Amygdala (tissue), 56 donors: ENCODE results near the gene DECR2.
A peak's percentile ranks its signal among the peaks of the same experiment; 100 is the strongest.
"Not testable (repeated sequence)": the region's sequence is repeated elsewhere in the genome, so short reads cannot be mapped to it uniquely, and the experiment has no call there.

Experiments
- DNase-seq, 56 donors: peaks; one replicate each; lab custom pipeline; 2025; lab: John Stamatoyannopoulos, UW

DECR2 gene

DNA sequence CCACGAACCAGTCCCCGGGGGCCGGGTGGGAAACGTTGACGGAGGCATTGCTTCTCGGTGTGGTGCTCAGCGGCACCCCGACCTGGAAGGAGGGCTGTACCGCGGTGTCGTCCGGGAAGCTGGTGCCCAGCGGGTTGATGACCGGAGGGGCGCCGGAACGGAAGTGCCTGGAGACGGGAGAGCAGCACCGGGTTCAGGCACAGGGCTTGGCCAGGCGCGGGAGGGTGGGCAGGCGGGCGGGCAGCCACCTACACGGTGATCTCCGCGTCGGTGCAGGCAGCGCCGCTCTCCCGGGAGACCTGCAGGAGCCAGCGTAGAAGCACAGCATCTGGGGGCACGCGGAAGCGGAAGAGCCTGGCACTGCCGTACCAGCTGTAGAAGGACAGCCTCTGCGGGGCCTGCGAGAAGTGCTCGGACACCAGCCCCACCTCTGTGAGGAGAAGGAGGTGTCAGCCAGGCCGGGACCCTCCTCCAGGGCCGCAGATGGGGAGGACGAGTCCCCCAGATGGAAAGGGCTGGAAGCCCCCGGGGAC is 24.2 kb upstream of the DECR2 start:
- no peak for DNase-seq

DNA sequence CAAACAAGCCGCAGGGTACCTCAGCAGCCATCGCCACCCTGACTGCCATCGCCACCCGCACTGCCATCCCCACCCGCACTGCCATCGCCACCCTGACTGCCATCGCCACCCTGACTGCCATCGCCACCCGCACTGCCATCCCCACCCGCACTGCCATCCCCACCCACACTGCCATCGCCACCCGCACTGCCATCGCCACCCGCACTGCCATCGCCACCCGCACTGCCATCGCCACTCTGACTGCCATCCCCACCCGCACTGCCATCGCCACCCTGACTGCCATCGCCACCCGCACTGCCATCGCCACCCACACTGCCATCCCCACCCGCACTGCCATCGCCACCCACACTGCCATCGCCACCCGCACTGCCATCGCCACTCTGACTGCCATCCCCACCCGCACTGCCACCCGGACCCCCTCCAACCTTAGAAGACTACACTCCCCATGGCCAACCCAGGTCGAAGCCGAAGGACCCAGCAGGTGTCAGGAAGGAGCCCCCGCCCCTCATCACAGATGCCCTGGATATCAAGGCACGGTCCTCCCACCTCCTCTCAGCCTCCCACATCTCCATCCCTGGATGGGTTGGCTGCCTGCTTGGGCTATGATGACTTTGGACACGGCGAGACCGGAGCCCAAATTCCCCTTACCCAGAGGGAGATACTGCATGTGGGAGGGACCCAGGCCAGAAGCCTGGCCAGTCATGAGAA is 23.4 kb upstream of the DECR2 start:
- not testable (repeated sequence) for DNase-seq

GRCh38 chr16:378821-379182 is 22.9 kb upstream of the DECR2 start:
- no peak for DNase-seq

DNA sequence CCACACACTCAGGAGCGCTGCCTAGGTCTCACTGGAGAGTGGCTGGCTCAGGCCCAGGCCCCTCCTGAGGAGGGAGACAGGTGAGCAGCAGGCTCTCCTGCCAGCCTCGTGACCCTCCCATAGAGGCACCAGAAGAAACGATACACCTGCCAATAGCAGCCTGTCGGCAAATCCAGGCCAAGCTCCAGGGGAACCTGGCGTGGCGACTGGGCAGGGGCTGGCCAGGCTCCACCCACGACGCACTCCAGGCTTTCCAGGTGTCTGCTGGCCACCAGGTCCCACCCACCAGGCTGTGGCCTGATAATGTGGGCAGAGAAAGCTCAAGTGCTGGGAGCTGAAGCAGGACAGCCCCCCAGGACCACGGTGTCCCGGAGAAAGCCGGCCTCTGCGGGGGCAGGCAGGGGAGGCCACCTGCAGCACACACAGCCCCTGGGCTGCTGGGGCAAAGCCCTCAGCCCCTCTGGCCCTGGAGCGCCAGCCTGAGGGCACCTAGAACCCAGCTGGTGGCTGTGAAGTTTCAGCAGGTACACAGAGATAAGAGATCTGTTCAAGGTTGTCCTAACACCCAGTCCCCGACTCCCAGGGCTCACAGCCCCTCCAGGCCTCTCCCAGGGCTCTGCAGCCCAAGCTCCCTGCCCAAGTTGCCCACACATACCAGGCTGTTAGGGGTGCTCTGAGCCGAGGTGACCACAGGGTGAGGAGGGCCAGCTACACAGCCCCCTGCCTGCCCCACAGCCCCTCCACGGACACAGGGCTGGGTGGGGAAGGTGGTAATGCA is 22.3 kb upstream of the DECR2 start:
- DNase-seq: no peak

- no peak for DNase-seq
Measured at GRCh38 chr16:379961-380761, 21.5 kb upstream of the DECR2 start.

DNA sequence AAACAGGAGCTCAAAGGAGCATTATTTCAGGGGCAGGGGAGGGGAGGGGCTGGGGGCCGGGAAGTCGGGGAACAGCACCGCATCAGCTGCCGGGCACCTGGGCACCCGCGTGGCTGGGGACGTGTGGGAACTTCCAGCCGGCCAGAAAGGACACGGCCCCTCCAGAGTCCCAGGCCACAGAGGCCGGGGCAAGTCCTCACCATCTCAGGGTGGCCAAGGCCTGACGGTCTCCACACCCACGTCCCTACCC is 21.0 kb upstream of the DECR2 start:
- no peak for DNase-seq

DNA sequence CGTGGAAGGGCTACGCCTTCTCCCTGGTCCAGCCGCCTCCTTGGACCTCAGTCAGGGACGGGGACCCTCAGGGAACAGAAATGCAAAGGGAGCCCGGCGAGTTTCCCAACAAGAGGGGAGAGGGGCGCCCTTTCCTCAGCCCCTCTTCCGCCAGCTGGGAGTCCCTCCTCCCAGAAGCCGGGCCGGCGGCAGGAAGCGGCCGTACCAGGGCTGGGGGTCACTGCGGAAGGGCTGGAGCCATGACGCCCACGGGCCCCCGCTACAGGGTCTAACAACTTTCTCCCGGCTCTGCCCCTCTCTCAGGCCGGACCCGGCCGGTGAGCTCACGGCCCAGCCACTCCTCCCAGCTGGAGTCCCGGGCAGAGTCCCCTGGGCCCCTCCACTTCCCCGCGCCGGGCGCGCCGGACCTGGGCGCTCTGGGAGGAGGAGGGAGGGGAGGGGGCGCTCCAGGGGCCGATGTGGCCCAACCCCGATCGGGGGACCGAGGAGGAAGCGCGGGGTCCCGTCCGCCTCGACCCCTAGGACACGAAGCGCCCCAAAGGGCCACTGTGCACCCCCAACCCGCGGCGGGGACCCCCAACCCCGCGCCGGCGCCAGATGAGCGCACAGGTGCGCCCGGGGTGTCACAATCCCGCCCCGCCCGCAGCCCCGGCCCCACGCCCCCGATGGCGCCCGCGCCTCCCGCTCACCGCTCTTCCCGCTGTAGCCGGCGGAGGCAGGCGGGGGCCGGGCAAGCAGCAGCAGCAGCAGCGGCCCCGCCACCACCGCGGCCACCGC is 20.5 kb upstream of the DECR2 start:
- peak in 1 of 56 donors; percentile 52 for DNase-seq

DNA sequence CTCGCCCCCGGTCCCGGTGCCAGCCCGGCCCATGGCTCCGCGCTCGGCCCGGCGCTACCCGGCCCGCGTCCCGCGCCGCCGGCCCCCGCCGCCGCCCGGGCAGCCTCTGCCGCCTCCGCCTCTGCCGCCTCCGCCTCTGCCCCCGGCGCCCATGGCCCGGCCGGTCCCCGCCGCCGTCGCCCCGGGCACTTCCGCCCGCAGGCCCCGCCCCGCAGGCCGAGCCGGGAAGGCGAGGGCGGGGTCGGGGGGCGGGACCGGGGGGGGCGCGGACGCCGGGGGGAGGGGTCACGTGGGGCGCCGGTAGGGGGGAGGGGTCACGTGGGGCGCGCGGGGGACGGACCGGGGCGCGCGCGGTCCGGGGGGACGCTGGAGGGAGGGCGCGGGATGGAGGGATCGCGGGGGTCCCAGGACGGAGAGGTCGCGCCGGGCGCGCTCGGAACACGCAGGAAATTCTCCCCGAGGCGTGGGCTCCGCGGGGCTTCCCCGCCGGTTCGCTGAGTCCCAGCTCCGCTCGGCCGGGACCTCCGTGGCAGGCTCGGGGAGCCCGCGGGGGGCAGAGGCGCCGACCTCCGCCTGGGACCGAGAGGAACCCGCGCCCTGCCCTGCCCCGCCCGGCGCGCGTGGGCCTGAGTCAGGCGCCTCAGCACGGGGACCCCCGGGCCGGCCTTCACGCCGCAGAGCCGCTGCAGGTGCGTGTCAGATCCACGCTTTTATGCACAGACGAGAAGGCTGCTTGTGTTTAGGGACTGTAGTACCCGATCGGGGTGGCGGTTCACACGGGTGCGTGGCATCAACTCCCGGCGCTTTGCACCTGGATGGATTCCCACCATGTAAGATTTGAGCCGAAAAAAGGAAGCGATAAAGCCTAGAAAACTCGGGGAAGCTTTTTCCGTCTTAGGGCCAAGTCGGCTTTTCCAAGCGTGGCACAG is 19.6 kb upstream of the DECR2 start, which contains the start of gene PGAP6:
TSS of gene PGAP6 (minus strand) at position 190 of the 929 bp plus-strand sequence. CDS start at position 33, 157 bp downstream.
- DNase-seq: peak in 42 of 56 donors; percentile 22 to 82 (median 54)

- DNase-seq: no peak
Measured at GRCh38 chr16:383326-384051, 18.2 kb upstream of the DECR2 start.

DNA sequence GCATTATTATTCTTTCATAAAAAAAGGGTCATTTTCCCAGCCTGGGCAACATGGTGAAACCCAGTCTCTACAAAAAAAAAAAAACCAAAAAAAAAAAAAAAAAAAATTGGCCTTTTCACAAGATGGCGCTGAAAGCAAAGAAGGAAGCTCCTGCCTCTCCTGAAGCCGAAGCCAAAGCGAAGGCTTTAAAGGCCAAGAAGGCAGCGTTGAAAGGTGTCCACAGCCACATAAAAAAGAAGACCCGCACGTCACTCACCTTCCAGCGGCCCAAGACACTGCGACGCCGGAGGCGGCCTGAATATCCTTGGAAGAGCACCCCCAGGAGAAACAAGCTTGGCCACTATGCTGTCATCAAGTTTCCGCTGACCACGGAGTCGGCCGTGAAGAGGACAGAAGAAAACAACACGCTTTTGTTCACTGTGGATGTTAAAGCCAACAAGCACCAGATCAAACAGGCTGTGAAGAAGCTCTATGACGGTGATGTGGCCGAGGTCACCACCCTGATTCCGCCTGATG is 15.0 kb upstream of the DECR2 start:
- DNase-seq: peak in 25 of 56 donors; percentile 15 to 71 (median 36)

DNA sequence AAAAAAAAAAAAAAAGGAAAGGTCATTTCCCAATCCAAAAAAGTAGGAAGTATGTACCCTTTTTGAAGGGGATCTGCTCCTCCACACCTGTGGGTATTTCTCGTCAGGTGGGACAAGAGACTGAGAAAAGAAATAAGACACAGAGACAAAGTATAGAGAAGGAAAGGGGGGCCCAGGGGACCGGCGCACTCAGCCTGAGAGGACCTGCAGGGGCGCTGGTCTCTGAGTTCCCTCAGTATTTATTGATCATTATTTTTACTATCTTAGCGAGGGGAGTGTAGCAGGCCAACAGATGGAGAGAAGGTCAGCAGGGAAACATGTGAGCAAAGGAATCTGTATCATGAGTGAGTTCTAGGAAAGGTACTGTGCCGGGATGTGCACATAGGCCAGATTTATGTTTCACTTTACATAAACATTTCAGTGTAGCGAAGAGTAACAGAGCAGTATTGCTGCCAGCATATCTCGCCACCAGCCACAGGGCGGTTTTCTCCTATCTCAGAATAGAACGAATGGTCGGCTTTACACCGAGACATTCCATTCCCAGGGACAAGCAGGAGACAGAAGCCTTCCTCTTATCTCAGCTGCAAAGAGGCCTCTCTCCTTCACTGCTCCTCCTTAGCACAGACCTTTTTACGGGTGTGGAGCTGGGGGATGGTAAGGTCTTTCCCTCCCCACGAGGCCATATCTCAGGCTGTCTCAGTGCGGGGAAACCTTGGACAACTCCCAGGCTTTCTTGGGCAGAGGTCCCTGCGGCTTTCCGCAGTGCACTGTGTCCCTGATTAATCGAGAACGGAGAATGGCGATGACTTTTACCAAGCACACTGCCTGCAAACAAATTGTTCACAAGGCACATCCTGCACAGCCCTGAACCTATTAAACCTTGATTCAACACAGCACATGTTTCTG is 13.7 kb upstream of the DECR2 start:
- DNase-seq: peak in 4 of 56 donors; percentile 13 to 41 (median 27)

DNA sequence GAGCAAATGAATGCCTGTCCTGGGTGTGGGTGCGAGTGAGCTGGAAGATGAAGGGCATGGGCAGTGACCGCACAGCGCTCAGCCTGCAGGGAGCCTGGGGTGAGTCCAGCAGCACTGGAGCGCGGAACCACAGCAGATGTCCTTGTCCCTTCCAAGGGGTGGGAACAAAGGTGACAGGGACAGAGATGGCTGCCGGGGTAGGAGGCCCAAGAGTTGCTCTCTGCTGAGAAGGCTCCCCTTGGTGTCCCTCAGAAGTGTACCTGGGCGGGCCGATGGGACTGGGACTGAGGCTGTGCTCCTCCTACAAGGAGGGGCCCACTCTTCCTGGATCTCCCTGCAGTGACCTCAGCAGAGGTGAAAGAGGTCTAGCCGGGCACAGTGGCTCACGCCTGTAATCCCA is 12.3 kb upstream of the DECR2 start:
- no peak for DNase-seq

- DNase-seq: peak in 31 of 56 donors; percentile 17 to 71 (median 36)
Measured at GRCh38 chr16:391885-392335, 9.8 kb upstream of the DECR2 start.

DNA sequence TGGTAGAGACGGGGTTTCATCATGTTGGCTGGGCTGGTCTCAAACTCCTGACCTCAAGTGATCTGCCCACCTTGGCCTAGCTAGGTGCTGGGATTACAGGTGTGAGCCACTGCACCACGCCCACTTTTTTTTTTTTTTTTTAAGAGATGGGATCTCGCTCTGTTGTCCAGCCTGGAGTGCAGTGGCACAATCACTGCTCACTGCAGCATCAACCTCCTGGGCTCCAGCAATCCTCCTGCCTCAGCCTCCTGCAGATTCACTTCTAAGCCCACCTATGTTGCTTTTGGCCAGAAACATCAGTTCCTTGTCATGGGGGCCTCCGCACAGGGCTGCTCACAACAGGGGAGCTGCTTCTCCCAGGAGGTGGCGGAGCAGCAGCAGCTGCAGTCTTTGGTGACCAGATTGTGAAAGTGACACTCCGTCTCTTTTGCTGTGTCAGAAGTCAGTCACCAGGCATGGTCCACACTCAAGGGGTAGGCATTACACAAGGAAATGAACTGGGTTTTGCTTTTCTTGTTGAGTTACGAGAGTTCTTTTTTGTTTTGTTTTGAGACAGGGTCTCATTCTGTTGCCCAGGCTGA is 9.1 kb upstream of the DECR2 start:
- no peak for DNase-seq

DNA sequence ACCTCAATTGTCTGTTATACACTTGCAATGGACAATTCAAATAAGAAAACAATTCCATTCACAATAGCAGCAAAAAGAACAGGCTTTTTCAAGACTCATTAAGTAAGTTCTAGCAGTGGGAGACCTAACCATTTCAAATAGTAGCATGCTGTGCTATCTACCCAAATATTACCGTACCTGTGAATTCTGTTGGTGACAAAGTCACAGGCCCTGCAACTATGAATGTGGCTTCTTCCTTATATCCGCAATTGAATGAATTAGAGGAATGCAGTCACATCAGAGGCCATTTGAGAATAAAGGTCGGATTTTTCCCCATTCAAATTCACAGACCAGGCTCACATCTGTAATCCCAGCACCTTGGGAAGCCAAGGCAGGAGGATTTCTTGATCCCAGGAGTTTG is 5.5 kb upstream of the DECR2 start:
- DNase-seq: no peak

DNA sequence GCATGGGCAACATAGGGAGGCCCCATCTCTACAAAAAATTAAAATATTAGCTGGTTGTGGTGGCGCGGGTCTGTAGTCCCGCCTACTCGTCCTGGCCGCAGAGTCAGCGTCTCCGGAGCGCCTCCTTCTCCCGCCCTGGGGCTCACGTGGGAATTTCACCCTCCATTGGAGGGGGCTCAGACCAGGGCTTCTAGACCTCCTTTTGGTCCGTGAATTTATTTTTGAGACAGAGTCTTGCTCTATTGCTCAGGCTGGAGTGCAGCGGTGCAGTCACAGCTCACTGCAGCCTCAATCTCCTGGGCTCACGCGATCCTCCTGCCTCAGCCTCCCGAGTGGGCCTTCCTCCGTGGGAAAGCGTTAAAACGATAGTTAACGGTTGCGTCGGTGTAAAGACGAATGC is 5.1 kb upstream of the DECR2 start:
- DNase-seq: peak in 18 of 56 donors; percentile 23 to 52 (median 34)
